Right kidney (tissue), 1 donor: Measurements from ENCODE around the gene PPP4R3B.
"Not testable (repeated sequence)": the region's sequence is repeated elsewhere in the genome, so short reads cannot be mapped to it uniquely, and the experiment has no call there.

Experiments used
- DNase-seq: peaks from one replicate; pipeline ENCODE4 v3.0.0-alpha.2; 2016

The PPP4R3B gene

DNA sequence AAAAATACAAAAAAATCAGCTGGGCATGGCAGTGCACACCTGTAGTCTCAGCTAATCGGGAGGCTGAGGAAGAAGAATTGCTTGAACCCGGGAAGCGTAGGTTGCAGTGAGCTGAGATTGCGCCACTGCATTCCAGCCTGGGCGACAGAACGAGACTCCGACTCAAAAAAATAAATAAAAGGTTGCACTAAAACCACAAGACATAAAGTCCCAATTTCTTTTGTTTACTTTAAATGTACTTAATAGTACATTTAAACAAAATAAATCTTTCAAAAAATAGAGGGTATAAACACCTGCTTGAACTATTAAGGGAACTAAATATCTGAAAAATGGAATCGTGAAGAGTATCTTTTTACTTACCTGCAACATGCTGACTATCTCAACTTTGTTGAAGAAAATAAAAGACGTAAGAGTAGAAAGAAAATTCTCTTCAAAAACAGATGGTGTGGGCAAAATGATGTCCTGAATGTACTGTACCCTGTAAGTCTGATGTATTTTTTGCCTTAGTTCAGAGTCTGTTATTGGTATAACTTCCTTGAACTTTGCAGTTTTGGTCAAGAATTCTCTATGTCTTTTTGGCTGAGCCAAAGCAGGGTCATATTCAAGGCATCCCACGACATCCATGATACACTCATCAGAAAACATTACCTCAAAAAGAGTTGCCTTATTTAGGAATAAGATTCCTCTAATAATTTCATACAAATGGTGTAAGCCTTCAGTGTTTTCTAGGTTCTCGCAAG, 19.2 kb downstream of the PPP4R3B start:
- no peak for DNase-seq

DNA sequence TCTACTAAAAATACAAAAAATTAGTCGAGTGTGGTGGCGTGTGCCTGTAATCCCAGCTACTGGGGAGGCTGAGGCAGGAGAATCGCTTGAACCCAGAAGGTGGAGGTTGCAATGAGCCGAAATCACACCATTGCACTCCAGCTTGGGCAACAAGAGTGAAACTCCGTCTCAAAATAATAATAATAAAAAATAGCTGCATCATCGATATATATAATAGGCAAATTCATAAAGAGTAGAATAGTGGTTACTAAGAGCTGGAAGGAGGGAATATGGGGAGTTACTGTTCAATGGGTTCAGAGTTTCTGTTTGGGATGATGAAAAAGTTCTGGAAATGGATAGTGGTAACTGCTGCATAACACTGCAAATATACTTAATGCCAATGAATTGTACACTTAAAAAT, 20.6 kb downstream of the PPP4R3B start:
- DNase-seq: not testable (repeated sequence)

DNA sequence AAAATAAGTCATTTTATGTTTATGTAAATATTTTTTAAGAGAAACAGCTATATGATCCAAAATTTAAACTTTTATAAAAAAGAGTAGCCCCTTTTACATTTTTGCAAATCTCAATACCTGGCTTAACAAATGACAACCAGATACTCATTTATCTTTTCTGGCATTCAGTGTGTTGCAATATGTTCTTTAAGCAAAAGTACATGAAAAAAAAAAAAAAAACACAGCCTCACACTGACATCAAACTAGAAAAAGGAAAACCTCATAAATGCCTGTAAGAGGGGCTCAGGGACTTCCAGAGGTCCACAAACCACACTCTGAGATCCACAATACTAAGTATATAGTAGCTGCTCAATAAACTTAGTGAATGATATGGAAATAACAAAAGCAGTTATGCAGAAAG, 21.9 kb downstream of the PPP4R3B start:
- no peak for DNase-seq

DNA sequence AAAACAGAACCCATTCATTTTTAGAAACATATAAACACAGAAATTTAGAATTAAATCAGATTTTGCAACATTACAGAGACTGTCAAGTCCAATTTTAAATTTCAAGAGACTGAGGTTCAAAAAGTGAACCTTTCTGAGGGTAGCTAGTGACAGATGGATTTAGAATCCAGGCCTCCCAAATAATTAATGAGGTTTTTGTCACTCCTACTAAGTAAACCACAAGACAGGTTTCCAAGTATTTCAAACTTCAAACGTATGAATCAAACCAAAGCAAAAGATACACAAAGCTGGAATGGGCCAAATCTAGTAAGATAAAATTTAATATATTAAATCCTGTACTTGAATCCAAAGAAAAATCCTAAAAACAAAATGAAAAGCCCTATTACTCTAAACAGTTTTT, 25.3 kb downstream of the PPP4R3B start:
- no peak for DNase-seq

DNA sequence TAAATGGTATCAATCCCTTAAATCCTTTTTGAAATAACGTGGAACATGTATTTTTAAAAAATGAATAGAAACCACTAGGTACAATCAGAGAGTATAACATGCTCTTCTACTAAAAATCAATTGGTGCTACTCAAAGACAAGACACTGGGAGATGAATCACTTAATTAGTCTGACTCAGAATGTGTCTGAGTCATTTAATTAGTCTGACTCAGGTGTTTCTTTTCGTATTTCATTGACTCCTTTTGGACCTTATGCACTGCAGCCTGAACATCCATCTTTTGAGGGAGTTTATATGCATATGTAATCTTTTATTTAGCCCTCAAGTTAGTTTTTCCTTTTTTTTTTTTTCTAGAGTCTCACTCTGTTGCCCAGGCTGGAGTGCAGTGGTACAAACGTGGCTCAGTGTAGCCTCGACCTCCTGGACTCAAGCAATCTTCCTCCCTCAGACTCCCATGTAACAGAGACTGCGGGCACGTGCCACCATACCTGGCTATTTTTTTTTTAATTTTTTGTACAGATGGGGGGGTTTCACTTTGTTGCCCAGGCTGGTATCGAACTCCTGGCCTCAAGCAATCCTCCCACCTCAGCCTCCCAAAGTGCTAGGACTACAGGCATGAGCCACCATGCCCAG, 26.5 kb downstream of the PPP4R3B start:
- DNase-seq: no peak

DNA sequence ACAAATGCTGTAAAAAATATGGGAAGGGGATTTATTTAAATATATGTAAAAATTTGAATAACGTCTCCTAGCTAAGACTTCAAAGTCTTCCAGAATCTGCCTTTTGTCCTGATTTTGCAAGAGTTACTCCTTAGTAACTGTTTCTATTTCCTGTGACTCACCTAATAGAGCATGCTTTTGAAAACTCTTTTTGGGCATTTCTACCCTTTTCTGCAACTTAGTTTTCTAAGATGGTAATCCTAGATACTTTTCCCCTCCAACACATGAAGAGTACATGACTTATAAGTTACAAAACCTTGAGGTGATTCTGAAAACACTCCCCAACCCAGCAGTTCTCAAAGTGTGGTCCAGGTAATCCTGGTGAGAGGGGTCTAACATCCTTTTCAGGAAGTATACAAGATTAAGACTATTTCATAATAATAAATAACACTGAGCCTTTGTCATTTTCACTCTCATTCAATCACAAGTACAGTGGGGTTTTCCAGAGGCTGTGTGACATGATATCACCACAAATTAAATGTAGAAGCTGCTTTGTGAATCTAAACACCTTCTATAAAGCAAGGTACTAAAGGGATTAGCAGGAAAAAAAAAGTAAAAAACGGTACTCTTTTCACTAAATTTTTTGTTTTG, 31.9 kb downstream of the PPP4R3B start:
- DNase-seq: no peak

DNA sequence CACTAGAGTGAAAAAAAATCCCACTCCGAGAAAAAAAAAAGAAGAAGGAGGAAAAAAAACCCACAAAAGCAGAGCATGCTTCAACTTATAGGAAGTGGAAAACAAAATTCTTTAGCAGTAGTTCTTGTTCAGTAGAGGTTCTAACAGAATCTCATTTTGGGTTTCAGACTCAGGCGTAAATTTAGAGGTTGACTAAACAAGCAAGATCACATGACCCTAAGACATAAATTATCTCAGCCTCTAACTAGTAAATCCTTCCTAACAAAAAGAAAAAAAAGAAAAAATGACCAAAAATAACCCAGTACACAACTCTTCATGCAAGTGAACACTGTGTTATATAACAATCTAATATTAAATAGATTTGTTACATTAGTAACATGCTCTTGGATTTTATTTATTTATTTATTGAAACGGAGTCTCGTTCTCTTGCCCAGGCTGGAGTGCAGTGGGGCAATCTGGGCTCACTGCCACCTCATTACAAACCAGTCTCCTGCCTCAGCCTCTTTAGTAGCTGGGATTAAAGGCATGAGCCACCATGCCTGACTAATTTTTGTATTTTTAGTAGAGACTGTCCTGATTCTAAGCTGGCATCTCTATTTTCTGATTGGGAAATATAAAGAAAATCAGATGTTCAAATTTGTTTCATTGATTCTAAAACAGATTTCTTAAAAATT, 35.4 kb downstream of the PPP4R3B start:
- no peak for DNase-seq

DNA sequence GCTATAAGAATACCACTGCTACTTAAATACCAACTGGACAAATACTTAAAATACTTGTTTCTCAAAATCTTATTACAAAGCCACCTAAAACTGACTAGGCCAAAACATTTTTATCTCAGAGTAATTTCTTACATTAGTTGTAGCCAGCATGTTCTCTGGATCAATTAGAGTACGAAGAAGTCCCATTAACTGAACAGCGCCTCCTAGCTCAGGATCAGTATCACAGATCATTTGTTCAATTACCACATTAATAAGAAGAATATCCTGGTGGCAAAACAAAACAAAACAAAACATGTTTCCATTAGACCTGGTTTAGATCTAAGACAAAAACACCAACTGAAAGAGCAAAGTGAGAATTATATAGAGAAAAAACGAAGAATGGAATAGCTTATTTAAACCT, 36.0 kb downstream of the PPP4R3B start:
- no peak for DNase-seq

DNA sequence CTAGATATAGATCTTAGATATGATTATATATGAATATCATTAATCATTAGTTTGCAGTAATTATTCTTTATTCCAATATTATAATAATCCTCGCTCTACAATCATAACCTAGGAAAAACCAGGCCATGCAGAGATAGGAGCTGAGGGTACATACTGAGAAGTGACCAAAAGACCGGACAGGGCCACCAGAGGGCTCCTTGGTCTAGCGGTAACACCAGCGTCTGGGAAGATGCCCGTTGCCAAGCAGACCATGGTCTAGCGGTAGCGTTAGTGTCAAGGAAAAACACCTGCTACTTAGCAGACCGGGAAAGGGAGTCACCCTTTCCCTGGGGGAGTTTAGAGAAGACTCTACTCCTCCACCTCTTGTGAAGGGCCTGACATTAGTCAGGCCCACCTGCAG, 48.4 kb downstream of the PPP4R3B start:
- DNase-seq: not testable (repeated sequence)

DNA sequence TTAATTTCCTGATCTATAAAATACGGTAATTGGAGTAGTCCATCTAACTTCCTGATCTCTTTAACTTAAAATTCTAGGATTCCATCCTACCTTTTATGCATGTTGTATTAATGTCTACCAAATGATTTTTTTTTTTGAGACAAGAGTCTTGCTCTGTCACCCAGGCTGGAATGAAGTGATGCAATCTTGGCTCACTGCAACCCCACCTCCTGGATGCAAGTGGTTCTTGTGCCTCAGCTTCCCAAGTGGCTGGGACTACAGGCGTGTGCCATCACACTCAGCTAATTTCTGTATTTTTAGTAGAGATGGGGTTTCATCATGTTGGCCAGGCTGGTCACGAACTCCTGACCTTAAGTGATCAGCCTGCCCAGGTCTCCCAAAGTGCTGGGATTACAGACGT, 50.1 kb downstream of the PPP4R3B start:
- DNase-seq: no peak

DNA sequence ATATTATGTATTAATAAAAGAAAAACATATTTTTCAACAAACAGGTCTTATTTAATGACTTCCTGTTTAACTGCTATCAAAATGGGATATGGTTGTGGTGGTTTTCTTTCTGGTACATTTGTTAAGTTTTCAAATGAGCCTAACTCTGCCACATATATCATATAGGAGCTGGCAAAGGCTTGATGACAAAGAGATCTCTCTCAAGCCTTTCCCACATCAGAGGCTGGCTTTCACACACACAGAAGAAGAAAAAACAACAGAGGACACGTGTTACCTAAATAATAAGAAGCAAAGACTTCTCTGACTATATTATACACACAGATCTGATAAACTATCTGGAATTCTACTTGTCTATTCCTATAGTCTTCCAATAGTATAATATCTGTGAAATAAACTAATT, 51.8 kb downstream of the PPP4R3B start:
- no peak for DNase-seq

DNA sequence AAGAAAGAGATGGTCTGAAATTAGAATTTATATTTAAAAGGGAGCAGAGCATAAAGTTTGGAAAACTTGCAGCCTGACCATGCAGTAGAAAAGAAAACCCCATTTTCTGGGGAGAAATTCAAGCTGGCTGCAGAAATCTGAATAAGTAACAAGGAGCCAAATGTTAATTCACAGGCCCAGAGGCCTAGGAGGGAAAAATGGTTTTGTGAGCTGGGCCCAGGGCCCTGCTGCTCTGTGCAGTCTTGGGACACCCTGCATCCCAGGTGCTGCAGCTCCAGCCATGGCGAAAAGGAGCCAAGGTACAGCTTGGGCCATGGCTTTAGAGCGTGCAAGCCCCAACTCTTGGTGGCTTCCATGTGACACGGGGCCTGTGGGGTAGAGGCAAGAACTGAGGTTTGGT, 56.6 kb downstream of the PPP4R3B start:
- no peak for DNase-seq

DNA sequence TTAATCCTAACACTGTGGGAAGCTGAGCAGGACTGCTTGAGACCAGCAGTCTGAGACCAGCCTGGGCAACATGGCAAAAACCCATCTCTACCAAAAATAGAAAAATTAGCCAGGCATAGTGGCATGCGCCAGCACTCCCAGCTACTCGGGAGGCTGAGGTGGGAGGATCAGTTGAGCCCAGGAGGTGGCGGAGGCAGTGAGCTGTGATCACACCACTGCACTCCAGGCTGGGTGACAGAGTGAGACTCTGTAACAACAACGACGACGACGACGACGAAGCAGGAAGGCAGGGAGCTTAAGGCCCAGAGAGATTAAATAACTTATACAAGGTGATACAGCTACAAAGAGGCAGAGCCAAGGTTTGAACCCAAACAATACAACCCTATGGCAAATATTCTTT, 60.6 kb downstream of the PPP4R3B start:
- no peak for DNase-seq

DNA sequence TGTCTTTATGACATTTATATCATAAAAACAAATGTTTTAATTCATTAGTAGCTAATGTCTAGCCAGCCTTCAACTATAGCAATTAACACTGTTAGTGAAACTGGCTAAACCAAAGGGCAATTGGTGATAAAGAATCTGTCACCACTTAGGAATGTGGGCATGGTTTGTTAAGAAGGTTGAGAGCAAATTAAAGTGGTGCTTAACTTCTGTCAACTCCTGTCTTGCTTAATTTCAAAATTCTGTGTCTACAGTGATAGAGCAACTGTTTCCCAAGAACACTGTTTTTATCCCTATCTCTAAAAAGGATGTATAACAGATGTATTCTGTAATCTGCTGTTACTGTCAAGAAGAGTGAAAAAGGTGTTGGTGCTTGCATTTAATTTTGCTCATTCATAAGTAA, 61.4 kb downstream of the PPP4R3B start:
- no peak for DNase-seq

DNA sequence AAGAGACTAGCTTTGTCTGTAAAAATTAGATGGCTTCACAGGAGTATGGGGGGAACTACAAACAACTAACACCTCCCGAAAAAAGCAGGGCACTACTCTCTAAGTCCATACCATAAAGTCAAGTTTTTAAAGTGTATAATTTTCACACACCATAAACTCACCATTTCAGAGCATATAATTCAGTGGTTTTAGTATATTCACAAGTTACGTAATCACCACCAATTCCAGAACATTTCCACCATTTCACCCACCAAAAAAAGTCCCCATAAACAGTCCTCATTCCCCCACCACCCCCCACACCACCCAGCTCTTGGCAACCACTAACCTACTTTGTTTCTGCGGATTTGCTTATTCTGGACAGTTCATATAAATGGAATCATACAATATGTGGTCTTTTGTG, 64.1 kb downstream of the PPP4R3B start:
- no peak for DNase-seq

DNA sequence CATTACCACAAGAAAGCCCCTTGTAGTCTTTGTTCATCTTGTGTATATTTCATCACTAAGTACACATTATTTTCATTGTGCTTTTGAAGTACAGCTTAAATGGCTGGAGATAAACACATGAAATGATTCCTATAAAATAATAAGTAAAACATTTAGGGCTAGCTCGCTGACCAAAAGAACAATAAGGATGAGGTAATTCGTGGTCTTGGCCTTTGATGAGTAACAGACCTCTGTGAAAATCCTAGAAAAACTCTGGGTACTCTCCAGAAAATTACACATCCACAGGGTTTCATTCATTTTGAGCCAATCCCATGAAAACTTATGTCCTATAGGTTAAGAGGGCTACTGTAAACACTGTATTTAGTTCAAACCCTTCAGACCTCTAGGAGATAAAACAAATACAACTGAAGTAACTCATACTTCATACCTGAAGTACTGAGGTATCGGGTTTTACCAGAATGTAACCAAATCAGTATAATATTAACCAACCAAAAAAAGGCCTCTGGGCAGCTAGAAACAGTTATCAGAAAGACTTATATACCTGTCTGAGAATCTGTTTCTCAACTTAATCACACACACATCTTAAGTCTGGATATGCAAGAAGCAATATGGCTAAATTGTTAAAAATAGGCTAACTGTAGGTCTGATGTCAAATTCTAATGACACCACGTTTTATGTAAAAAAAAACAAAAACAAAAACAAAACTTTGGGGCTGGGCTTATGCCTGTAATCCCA, 66.9 kb downstream of the PPP4R3B start:
- no peak for DNase-seq

DNA sequence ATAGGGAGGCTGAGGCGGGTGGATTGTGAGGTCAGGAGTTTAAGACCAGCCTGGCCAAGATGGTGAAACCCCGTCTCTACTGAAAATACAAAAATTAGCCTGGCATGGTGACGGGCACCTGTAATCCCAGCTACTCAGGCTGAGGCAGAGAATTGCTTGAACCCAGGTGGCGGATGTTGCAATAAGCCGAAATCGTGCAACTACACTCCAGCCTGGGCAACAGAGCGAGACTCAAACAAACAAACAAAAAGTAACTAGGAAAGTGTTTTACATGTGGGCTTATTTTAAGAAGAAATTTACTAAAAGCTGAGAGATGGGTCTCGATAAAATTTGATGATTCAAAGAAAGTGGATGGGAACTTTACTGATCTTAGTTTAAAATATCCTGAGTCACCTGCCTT, 69.7 kb downstream of the PPP4R3B start:
- not testable (repeated sequence) for DNase-seq

DNA sequence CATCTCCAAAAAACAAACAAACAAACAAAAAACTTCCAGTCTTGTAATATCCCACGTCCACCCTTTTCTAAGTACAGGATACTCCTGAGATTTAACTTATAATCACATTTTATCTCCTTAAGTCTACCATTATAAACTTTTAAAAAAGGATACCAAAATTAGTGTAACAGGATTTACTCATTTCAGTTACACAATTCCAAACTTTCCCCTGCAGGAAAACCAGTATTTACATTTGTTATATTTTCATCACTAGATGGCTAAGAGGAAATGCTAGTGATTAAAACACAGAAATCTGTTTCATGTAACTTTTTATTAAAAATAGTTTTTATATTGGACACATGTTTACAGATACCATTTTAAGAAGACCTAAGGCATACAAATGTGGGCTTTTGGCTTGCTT, 70.4 kb downstream of the PPP4R3B start:
- no peak for DNase-seq

DNA sequence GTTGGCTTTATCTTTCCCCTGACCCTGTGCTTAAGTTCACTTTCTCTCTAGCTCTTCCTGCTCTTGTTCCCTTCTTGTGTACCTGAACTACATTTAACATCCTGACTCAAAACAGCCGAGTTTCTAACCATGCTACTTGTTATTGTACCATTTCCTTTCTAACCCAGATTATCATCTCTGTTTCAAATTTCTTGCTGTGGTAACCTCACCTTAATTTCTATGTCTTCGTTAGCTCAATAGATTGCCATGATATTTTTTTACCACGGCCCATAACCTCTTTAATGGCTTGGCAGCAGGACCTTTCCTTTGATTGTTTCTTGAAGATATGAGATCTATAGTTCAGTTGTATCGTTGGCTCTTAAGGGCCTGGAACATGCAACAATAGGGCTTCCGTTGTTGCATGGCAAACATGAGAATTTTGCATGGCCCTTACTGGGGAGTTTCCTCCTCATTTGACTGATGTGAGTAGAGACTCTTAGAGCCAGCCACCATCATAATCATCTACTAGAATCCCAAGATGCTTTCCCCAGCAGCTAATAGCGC, 86.8 kb downstream of the PPP4R3B start:
- no peak for DNase-seq

DNA sequence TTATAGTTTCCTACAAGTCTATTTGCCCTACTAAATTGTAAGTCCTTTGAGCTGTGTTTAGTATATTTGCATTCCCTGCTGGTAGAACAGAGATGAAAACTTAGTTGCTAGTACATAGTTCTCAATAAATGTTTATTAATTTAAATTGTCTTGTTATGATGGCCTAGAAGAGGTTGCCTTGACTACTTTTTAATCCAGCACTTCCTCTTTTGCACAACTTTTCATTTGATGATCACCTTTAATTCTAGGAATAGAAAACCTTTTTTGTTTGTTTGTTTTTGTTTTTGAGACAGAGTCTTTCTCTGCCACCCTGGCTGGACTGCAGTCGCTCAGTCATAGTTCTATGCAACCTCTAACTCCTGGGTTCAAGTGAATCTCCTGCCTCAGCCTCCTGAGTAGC, 91.2 kb downstream of the PPP4R3B start:
- no peak for DNase-seq

DNA sequence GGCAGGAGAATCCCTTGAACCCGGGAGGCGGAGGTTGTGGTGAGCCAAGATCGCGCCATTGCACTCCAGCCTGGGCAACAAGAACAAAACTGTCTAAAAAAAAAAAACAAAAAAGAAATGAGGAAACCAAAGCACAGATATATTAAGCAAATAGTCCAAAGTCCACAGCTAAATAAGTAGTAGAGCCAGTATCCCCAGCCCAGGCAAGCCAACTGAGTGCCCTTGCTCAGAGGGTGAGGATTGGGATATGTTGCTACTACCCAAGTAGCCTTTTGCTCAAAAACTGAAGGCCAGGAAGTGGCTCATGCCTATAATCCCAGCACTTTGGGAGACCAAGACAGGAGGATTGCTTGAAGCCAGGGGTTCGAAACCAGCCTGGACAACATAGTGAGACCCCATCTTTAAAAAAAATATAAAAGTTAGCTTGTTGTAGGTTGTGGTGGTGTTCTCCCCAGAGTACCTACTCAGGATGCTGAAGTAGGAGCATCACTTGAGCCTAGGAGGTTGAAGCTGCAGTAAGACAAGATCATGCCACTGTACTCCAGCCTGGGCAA, 92.5 kb downstream of the PPP4R3B start:
- no peak for DNase-seq
